ENCODE data around the gene CCDC28A.

DNA sequence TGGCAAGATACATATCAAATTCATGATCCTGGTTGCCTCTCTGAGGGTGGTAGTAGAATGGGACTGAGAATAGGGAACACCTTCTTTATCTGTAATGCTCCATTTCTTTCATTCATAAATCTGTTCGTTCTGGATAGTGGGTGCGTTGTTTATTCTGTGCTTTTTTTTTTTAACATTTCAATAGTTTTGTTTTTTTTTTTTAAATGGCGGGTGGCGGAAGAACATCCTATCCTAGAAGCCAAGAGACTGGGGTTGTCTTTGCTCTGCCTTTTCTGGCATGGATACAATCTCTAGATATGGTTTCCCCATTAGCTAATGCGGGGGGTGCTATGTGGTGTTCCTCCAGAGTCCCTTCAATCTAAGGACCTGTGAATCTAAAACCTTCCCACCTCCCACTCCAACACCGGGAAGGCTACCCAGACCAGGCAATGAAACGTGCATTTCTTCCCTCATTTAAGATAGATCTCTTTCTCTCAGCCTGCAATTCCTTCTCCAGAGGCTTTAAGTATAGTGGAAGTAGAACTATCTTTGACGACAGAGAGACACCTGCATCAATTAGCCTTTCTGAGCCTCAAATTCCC, 883 bp upstream of the CCDC28A start:
- TF ChIP-seq POLR2A (IDR thresholded peaks at IDR 0.05; ENCODE audit: low read depth, low read length) = no peak
- TF ChIP-seq, protein P1, sequence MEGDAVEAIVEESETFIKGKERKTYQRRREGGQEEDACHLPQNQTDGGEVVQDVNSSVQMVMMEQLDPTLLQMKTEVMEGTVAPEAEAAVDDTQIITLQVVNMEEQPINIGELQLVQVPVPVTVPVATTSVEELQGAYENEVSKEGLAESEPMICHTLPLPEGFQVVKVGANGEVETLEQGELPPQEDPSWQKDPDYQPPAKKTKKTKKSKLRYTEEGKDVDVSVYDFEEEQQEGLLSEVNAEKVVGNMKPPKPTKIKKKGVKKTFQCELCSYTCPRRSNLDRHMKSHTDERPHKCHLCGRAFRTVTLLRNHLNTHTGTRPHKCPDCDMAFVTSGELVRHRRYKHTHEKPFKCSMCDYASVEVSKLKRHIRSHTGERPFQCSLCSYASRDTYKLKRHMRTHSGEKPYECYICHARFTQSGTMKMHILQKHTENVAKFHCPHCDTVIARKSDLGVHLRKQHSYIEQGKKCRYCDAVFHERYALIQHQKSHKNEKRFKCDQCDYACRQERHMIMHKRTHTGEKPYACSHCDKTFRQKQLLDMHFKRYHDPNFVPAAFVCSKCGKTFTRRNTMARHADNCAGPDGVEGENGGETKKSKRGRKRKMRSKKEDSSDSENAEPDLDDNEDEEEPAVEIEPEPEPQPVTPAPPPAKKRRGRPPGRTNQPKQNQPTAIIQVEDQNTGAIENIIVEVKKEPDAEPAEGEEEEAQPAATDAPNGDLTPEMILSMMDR (conservative IDR thresholded peaks at IDR 0.05; ENCODE audit: low read depth, low read length) = no peak
- no peak for TF ChIP-seq MAZ (IDR thresholded peaks at IDR 0.05; ENCODE audit: borderline replicate concordance, low read depth, low read length)
- no peak for TF ChIP-seq SMC3 (IDR thresholded peaks at IDR 0.05; ENCODE audit: low read depth, low read length)
- TF ChIP-seq, protein P2, sequence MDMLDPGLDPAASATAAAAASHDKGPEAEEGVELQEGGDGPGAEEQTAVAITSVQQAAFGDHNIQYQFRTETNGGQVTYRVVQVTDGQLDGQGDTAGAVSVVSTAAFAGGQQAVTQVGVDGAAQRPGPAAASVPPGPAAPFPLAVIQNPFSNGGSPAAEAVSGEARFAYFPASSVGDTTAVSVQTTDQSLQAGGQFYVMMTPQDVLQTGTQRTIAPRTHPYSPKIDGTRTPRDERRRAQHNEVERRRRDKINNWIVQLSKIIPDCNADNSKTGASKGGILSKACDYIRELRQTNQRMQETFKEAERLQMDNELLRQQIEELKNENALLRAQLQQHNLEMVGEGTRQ (IDR thresholded peaks at IDR 0.05; ENCODE audit: low read depth, low read length) = no peak
- no peak for TF ChIP-seq MXI1 (IDR thresholded peaks at IDR 0.05; ENCODE audit: borderline replicate concordance, low read depth, low read length)
- TF ChIP-seq RAD21 (IDR thresholded peaks at IDR 0.05; ENCODE audit: low read length) = no peak
- TF ChIP-seq RCOR1 (IDR thresholded peaks at IDR 0.05; ENCODE audit: insufficient replicate concordance, low read length) = no peak
- TF ChIP-seq BHLHE40 (IDR thresholded peaks at IDR 0.05; ENCODE audit: low read depth, low read length) = no peak
- no peak for TF ChIP-seq NFE2L2 (IDR thresholded peaks at IDR 0.05; ENCODE audit: low read depth, low read length)
- TF ChIP-seq, protein P3, sequence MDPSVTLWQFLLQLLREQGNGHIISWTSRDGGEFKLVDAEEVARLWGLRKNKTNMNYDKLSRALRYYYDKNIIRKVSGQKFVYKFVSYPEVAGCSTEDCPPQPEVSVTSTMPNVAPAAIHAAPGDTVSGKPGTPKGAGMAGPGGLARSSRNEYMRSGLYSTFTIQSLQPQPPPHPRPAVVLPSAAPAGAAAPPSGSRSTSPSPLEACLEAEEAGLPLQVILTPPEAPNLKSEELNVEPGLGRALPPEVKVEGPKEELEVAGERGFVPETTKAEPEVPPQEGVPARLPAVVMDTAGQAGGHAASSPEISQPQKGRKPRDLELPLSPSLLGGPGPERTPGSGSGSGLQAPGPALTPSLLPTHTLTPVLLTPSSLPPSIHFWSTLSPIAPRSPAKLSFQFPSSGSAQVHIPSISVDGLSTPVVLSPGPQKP (IDR thresholded peaks at IDR 0.05; ENCODE audit: borderline replicate concordance, low read depth, low read length) = no peak
